MM.1S (cell line): ENCODE measurements around the gene ANKLE1.

Experiments
- DNase-seq: peaks from one replicate; pipeline ENCODE4 v3.0.0-alpha.2; 2015
- H2AFZ ChIP-seq: fragments of 300-600 bp; sonication (generic); 2 replicates; pipeline ENCODE4 v1.6.0; 2016; ENCODE audit warnings: antibody characterized with exemption, low read length
- H3F3A ChIP-seq: fragments of 300-600 bp; sonication (generic); 2 replicates; pipeline ENCODE4 v1.6.1; 2016; ENCODE audit warnings: mild to moderate bottlenecking, antibody characterized with exemption, low read length, moderate library complexity, mixed read lengths; ENCODE audit not compliant: insufficient read depth
- H3K27ac ChIP-seq: fragments of 300-600 bp; sonication (generic); 2 replicates; pipeline ENCODE4 v1.5.1; 2016; ENCODE audit warnings: mild to moderate bottlenecking, low read length
- H3K27me3 ChIP-seq: fragments of 300-600 bp; sonication (generic); replicated peaks from 2 replicates; pipeline ENCODE4 v1.6.0; 2016; ENCODE audit warnings: low read length; ENCODE audit not compliant: insufficient read depth
- H3K36me3 ChIP-seq: fragments of 300-600 bp; sonication (generic); replicated peaks from 2 replicates; pipeline ENCODE4 v1.6.1; 2016; ENCODE audit warnings: mild to moderate bottlenecking, low read length, mixed read lengths; ENCODE audit not compliant: insufficient read depth
- H3K4me1 ChIP-seq: fragments of 300-600 bp; sonication (generic); 2 replicates; pipeline ENCODE4 v1.6.1; 2016; ENCODE audit warnings: low read length, mixed read lengths
- H3K4me2 ChIP-seq: fragments of 300-600 bp; sonication (generic); 2 replicates; pipeline ENCODE4 v1.6.0; 2016; ENCODE audit warnings: low read depth, low read length
- H3K4me3 ChIP-seq: fragments of 300-600 bp; sonication (generic); 2 replicates; pipeline ENCODE4 v1.5.1; 2016; ENCODE audit warnings: low read length, mixed read lengths
- H3K79me2 ChIP-seq: fragments of 300-600 bp; sonication (generic); 2 replicates; pipeline ENCODE4 v1.6.1; 2016; ENCODE audit warnings: mixed run types, low read length, mixed read lengths
- H3K9ac ChIP-seq: fragments of 300-600 bp; sonication (generic); 2 replicates; pipeline ENCODE4 v1.6.1; 2016; ENCODE audit warnings: low read length, mixed read lengths
- H3K9me2 ChIP-seq: fragments of 300-600 bp; sonication (generic); replicated peaks from 2 replicates; pipeline ENCODE4 v1.6.1; 2016; ENCODE audit warnings: mild to moderate bottlenecking, low read length, mixed read lengths; ENCODE audit not compliant: insufficient read depth
- H3K9me3 ChIP-seq: fragments of 300-600 bp; sonication (generic); replicated peaks from 2 replicates; pipeline ENCODE4 v1.6.1; 2016; ENCODE audit warnings: mild to moderate bottlenecking, low read length, mixed read lengths; ENCODE audit not compliant: insufficient read depth
- H4K20me1 ChIP-seq: fragments of 300-600 bp; sonication (generic); 2 replicates; pipeline ENCODE4 v1.6.1; 2016; ENCODE audit warnings: mild to moderate bottlenecking, low read length, moderate library complexity, mixed read lengths; ENCODE audit not compliant: insufficient read depth
- CTCF ChIP-seq: fragments of 300-600 bp; sonication (generic); IDR thresholded peaks from 2 replicates; pipeline ENCODE4 v1.5.1; 2016; ENCODE audit warnings: antibody characterized with exemption, low read length, mixed read lengths
- EZH2 ChIP-seq: fragments of 300-600 bp; sonication (generic); optimal IDR thresholded peaks from 2 replicates; pipeline ENCODE3; 2017; ENCODE audit warnings: low read depth, mild to moderate bottlenecking, antibody characterized with exemption, low read length, mixed read lengths
- EZH2phosphoT487 ChIP-seq: fragments of 300-600 bp; sonication (generic); IDR thresholded peaks from 2 replicates; pipeline ENCODE4 v1.6.1; 2018; ENCODE audit warnings: antibody characterized with exemption, low read length

The ANKLE1 gene

GRCh38 chr19:17323964-17324332 is 42.2 kb downstream of the ANKLE1 start:
- no peak overlapping the region for H3K4me3 ChIP-seq
- H3K9ac ChIP-seq, result no peak overlapping the region
- H3F3A ChIP-seq, result 0 out of 2 replicates have a peak, but pooled peaks cover 3% of the 10 kb centered on the region
- no peak for DNase-seq
- no peaks in the 10 kb centered on the region for H3K4me1 ChIP-seq
- H3K4me2 ChIP-seq, result no peak overlapping the region
- H3K9me3 ChIP-seq, result no peaks in the 10 kb centered on the region
- no peaks in the 10 kb centered on the region for H3K79me2 ChIP-seq
- no peak overlapping the region for H2AFZ ChIP-seq
- no peak for TF ChIP-seq CTCF
- no peak for TF ChIP-seq EZH2
- TF ChIP-seq EZH2phosphoT487, result no peak
- no peak overlapping the region for H3K27ac ChIP-seq
- no peaks in the 10 kb centered on the region for H4K20me1 ChIP-seq
- no peaks in the 10 kb centered on the region for H3K36me3 ChIP-seq
- peaks cover 14% of the 10 kb centered on the region for H3K27me3 ChIP-seq
- no peaks in the 10 kb centered on the region for H3K9me2 ChIP-seq

DNA sequence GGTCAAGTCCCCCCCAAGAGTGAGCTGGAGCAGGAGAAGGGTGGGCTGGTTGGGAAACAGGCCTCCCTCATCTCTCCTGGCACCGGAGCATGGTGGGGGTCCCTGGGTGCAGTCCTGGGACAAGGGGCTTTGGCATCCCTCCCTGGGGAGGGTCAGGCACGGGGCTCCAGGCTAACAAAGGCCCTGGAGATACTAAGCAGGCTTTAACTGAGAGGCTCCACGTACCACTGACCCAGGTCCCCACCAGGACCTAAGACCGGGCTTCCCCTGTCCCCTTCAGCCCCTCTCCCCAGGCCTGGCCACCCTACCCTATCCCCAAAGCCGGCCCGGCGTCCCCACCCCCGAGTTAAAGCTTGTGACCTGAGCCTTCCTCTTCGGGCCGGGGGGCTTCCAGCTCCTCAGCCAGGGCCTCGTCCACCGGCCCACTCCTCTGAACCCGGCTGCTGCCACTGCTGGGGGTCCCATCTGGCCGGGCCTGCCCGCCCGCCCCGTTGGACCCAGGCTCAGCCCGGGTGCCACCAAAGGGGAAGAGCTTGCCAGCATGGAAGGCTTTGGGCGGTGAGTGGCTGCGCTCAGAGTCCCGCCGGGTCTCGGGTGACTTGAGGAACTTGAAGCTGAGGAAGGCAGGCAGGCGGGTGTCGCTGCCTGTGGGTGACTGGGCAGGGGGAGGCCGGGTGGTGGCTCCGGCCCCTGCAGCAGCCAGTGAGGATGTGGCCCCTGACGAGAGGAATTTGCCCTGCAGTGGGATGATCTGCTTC is 42.8 kb downstream of the ANKLE1 start:
- no peaks in the 10 kb centered on the region for H3K9me3 ChIP-seq
- no peak for DNase-seq
- peaks cover 20% of the 10 kb centered on the region for H3K27me3 ChIP-seq
- no peak overlapping the region for H2AFZ ChIP-seq
- no peak overlapping the region for H3K9ac ChIP-seq
- no peak overlapping the region for H3K4me2 ChIP-seq
- 0 out of 2 replicates have a peak, but pooled peaks cover 3% of the 10 kb centered on the region for H3F3A ChIP-seq
- H3K27ac ChIP-seq, result no peak overlapping the region
- H4K20me1 ChIP-seq, result no peaks in the 10 kb centered on the region
- H3K36me3 ChIP-seq, result no peaks in the 10 kb centered on the region
- H3K9me2 ChIP-seq, result no peaks in the 10 kb centered on the region
- H3K79me2 ChIP-seq, result no peaks in the 10 kb centered on the region
- H3K4me3 ChIP-seq, result no peak overlapping the region
- no peaks in the 10 kb centered on the region for H3K4me1 ChIP-seq
- TF ChIP-seq EZH2phosphoT487 (no peak), CTCF (no peak)

DNA sequence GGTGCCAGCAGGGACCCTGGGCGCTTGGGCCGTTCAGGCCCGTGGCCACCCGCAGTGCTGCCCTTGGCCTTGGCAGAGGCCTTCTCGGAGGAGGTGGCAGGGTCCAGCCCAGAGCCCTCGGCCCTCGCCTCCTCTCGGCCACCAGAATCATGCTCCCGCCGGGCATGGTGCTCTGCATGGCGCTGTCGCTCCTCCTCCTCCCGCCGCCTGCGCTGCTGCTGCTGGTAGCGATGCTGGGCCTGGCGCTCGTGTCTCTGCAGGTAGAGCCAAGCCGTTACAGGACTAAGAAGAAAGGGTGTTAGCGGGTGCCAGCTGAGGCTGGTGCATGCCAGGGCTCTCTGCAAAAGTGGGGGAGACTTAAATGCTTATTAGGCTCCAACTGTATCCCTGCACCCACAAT is 43.4 kb downstream of the ANKLE1 start:
- Histone ChIP-seq H3K9ac (no peak overlapping the region), H3F3A (0 out of 2 replicates have a peak, but pooled peaks cover 3% of the 10 kb centered on the region), H3K79me2 (no peaks in the 10 kb centered on the region), H3K27me3 (peaks cover 26% of the 10 kb centered on the region), H3K9me3 (no peaks in the 10 kb centered on the region), H3K4me1 (no peaks in the 10 kb centered on the region), H3K36me3 (no peaks in the 10 kb centered on the region), H3K27ac (no peak overlapping the region), H4K20me1 (no peaks in the 10 kb centered on the region), H2AFZ (no peak overlapping the region), H3K9me2 (no peaks in the 10 kb centered on the region), H3K4me3 (no peak overlapping the region), H3K4me2 (no peak overlapping the region)
- TF ChIP-seq EZH2phosphoT487 (no peak), CTCF (no peak), EZH2 (no peak)
- no peak for DNase-seq
